GM21515 (cell line): ENCODE measurements around the gene M6PR.

Source experiments
- ATAC-seq: cut with Tn5 transposase; IDR thresholded peaks from one replicate; pipeline ENCODE4 v1.9.1; 2021; ENCODE audit not compliant: unreplicated experiment

The M6PR gene

GRCh38 chr12:8949342-8950220 lies at the start of gene M6PR:
M6PR (minus strand) TSS chr12:8949645; CDS start chr12:8946404, 3,241 bp downstream.
- peak; percentile 83 for ATAC-seq

- peak; percentile 92 for ATAC-seq
Measured at GRCh38 chr12:8996682-8997405, 47.4 kb upstream of the M6PR start.

DNA sequence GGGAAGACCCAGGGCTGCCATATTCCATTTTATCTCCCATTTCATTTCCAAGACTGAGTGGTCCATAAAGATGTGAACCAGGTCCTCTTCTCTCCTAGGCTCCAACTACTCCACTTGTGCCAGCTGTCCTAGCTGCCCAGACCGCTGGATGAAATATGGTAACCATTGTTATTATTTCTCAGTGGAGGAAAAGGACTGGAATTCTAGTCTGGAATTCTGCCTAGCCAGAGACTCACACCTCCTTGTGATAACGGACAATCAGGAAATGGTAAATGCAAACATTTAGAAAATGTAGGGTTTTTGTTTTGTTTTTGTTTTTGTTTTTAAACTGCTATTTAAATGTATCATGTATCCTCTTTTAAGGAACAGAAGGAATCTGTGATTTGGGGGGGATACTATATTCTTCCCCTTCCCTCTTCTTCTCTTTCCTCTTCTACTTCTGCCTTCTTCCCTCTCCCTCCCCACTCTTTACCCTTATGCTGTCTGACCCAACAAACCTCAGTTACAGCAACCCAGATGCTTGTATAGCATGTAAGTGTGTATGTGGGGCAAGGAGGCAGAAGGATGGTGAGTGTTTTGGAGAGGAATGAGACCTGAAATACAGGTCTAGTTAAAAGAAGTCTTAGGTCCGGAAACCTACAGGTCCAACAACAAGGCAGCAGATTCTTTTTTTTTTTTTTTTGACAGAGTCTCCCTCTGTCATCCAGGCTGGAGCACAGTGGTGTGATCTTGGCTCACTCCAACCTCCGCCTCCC lies 45.8 kb upstream of the M6PR start:
- ATAC-seq, result no peak

DNA sequence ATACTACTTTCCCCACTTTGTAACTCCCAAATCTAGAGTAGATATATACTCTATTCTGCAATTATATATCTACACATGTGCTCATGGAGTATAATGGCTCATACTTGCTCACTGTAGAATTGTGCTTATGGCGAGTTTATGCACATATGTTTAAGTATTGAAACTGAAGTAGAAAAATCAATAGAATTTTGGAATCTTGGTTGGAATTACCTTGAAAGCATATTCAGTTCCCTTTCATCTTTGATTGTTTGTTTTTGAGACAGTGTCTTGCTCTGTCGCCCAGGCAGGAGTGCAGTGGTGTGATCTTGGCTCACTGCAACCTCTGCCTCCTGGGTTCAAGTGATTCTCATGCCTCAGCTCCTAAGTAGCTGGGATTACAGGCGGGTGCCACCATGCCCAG lies 44.4 kb upstream of the M6PR start:
- no peak for ATAC-seq

GRCh38 chr12:8991371-8992345 lies 42.2 kb upstream of the M6PR start:
- no peak for ATAC-seq

GRCh38 chr12:8989413-8989812 lies 40.0 kb upstream of the M6PR start, which contains the start of gene KLRG1:
KLRG1 (plus strand) TSS chr12:8989546; CDS start chr12:8989636, 90 bp downstream.
- ATAC-seq, result no peak

DNA sequence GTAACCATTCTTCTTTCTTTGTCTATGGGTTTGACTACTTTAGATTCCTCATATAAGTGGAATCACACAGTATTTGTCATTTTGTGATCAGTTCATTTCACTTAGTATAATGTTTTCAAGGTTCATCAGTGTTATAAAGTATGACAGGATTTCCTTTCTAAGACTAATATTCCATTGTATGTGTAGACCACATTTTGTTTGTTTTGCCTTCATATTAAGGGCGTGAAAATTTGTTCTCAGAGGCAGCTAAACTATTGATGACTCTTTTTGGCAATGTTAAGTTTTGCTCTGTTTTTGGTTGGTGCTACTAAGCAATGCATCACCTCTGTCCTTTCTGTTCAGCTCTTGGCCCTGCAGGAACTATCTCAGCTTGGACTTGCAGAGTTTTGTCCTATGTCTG lies 38.2 kb upstream of the M6PR start:
- ATAC-seq, result no peak

DNA sequence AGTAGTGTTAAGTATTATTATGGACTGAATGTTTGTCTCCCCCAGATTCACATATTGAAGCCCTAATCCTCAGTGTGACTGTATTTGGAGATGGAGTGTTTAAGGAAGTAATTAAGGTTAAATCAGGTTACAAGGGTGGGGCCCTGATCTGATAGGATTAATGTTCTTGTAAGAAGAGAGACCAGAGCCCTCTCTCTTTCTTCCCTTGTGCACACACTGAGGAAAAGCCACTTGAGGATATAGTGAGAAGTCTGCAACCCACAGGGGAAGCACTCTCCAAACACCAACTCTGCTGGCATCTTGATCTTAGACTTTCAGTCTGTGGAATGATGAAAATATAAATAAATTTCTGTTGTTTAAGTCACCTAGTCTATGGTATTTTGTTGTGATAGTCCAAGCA lies 37.7 kb upstream of the M6PR start:
- no peak for ATAC-seq

DNA sequence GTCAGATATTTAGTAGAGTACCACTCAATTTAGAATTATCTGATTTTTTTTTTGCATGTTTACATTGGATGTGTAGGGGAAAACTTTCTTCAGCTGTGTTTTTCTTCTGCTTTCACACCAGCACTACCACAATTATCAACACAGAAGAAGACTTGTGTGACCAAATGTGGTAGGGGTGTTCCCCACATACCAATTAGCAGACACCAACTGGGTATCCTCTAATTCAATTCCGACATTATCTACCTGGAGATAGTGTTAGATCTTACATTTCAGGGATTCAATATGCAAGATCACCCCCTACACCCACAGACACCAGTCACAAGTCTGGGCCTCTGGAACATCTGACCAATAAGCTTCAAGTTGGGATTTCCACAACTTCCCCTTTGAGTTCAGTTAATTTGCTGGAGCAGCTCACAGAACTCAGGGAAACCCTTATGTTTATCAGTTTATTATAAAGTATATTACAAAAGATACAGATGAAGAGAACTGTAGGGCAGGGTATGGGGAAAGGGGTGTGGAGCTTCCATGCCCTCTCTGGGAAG lies 35.8 kb upstream of the M6PR start:
- no peak for ATAC-seq

DNA sequence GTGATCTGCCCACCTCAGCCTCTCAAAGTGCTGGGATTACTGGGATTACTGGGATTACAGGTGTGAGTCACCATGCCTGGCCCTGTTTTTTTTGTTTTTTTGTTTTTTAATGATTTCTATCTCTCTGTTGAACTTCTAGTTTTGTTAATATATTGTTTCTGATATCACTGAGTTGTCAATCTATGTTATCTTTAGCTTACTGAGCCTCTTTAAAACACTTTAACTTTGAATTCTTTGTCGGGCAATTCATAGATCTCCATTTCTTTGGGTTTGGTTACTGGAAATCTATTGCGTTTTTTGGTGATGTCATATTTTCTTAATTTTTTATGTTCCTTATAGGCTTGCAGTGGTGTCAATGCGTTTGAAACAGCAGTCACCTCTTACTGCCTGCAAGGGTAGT lies 30.7 kb upstream of the M6PR start:
- ATAC-seq, result no peak

- ATAC-seq, result no peak
Measured at GRCh38 chr12:8970432-8970831, 21.0 kb upstream of the M6PR start.

DNA sequence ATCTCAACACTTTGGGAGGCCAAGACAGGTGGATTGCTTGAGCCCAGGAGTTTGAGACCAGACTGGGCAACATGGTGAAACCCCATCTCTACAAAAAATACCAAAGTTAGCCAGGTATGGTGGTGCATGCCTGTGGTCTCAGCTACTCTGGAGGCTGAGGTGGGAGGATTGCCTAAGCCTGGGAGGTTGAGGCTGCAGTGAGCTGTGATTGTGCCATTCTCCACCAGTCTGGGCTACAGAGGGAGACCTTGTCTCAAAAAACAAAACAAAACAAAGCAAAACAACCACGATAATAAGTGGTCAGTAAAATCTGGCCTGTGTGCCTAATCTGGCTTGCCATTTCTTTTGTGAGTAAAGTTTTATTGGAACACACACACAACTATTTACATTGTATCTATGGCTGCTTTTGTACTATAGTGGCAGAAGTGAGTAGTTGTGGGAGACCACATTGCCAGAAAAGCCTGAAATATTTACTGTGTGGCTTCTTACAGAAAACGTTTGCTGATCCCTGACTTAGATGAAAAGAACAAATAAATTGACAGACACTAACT lies 20.5 kb upstream of the M6PR start:
- ATAC-seq, result no peak

DNA sequence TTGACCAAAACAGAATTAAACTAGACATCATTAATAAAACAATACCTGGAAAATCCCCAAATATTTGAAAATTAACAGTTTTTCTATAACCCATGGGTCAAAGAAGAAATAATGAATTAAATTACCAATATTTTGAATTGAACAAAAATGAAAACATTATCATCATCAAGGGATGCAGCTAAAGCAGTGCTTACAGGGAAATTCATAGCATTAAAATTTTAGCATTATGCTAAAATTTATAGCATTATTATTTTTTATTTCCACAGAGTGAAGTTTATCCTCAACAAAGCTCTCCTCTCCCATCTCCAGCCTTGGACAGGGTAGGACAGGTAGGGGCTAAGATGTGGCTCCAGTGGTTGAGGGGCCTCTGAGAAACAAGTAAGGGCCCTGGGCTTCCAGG lies 19.3 kb upstream of the M6PR start:
- ATAC-seq, result no peak

DNA sequence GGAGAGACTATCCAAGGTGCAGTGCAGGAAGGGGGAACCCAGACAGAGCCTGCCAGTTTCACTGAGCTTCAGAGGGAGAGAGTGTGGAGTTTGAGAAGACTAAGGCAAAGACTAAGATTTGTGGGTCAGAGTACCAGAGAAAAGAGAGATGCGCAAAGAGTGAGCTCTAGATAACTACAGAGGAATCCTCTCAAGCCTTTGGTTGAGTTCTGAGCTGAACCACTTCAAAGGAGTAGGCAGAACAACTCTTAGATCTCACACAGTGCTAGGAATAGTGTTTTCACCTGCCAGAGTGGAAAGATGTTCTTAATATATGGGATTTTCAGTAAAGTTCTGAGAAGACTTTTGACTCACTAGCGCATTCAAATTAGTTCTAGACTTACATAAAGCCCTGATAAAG lies 10.7 kb upstream of the M6PR start:
- ATAC-seq, result no peak

- ATAC-seq, result no peak
Measured at GRCh38 chr12:8958066-8958465, 8.6 kb upstream of the M6PR start.

GRCh38 chr12:8957561-8957960 lies 8.1 kb upstream of the M6PR start:
- ATAC-seq, result no peak

DNA sequence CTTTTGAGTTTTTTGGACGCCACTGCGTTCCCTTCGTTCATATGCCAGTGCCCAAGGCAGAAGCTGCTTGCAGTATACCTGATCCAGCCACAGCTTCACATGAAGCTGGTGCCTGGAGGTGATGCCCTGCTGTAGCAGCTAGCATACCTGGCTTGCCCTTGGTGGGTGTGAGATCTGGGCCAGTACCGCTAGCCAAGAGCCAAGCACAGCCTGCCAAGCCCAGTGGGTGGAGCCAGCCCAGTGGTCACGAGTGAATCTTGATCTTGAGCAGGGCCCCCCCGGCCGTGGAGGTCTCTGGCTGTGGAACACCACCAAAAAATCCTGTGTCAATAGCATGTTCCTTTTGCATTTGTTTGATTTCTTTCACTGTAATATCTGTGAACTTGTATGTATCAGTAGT lies 7.3 kb upstream of the M6PR start:
- ATAC-seq, result no peak

- ATAC-seq, result no peak
Measured at GRCh38 chr12:8956073-8956472, 6.6 kb upstream of the M6PR start.

GRCh38 chr12:8953773-8954402 lies 4.4 kb upstream of the M6PR start:
- no peak for ATAC-seq
